ENCODE data around the gene DTX3L. TPM values are rescaled to one million over a fixed set of nuclear protein-coding genes. Genes with fewer than 3 reads are reported as not detected.

The DTX3L gene
- total RNA-seq, 1 experiment from 2014 or later: 11.1 TPM

GRCh38 chr3:122559906-122560305 is 4.2 kb upstream of the DTX3L start:
- BruUV-seq (replicated peaks): no TSS peak
- intact Hi-C loops (cut with micrococcal nuclease): loop anchor here (1.0 to 5.0 kb wide), 4 partner anchors 13 to 232 kb away; partner anchors contain the start of genes HSPBAP1 and KPNA1
- Histone ChIP-seq H3K36me3 (ENCODE audit: low read depth, low read length) (no peaks in the 10 kb centered on the region), H3K9me3 (ENCODE audit: low read length) (no peaks in the 10 kb centered on the region), H4K20me1 (ENCODE audit: low read length) (no peaks in the 10 kb centered on the region), H3K9ac (ENCODE audit: low read length) (no peak overlapping the region), H3K9me2 (replicated peaks; ENCODE audit: low read length) (no peaks in the 10 kb centered on the region), H2AFZ (ENCODE audit: low read length) (no peak overlapping the region), H3F3A (ENCODE audit: low read length, unreplicated experiment) (no peaks in the 10 kb centered on the region), H3K79me2 (ENCODE audit: low read length) (peaks cover 15% of the 10 kb centered on the region), H3K4me1 (ENCODE audit: insufficient read depth, low read length) (peaks cover 28% of the 10 kb centered on the region), H3K27ac (ENCODE audit: low read length) (no peak overlapping the region), H3K27me3 (ENCODE audit: low read length) (no peaks in the 10 kb centered on the region), H3K4me2 (ENCODE audit: low read length) (no peak overlapping the region), H3K4me3 (ENCODE audit: low read length) (no peak overlapping the region)
- DNase-seq: no peak
- CTCF ChIA-PET: no interaction called here
- POLR2A ChIA-PET (ENCODE audit: unreplicated experiment): no interaction called here
- no peak for ATAC-seq
- TF ChIP-seq CTCF (conservative IDR thresholded peaks at IDR 0.05; ENCODE audit: low read depth, low read length): no peak
- TF ChIP-seq EZH2 (IDR thresholded peaks at IDR 0.05; ENCODE audit: low read length, unreplicated experiment): no peak
- TF ChIP-seq EZH2phosphoT487 (IDR thresholded peaks at IDR 0.05; ENCODE audit: borderline replicate concordance, low read length): no peak

GRCh38 chr3:122560680-122561079 is 3.5 kb upstream of the DTX3L start:
- no peaks in the 10 kb centered on the region for H4K20me1 ChIP-seq (ENCODE audit: low read length)
- no peaks in the 10 kb centered on the region for H3K36me3 ChIP-seq (ENCODE audit: low read depth, low read length)
- ATAC-seq (peak; percentile 16), DNase-seq (peak; percentile 94)
- H3K4me2 ChIP-seq (ENCODE audit: low read length): no peak overlapping the region
- no peaks in the 10 kb centered on the region for H3K9me3 ChIP-seq (ENCODE audit: low read length)
- H3K4me3 ChIP-seq (ENCODE audit: low read length): no peak overlapping the region
- no peaks in the 10 kb centered on the region for H3K9me2 ChIP-seq (replicated peaks; ENCODE audit: low read length)
- peaks cover 26% of the 10 kb centered on the region for H3K4me1 ChIP-seq (ENCODE audit: insufficient read depth, low read length)
- ChIA-PET CTCF (no interaction called here), POLR2A (ENCODE audit: unreplicated experiment) (no interaction called here)
- no peak overlapping the region for H2AFZ ChIP-seq (ENCODE audit: low read length)
- BruUV-seq (replicated peaks): no TSS peak
- H3F3A ChIP-seq (ENCODE audit: low read length, unreplicated experiment): no peaks in the 10 kb centered on the region
- peaks cover 21% of the 10 kb centered on the region for H3K79me2 ChIP-seq (ENCODE audit: low read length)
- H3K9ac ChIP-seq (ENCODE audit: low read length): no peak overlapping the region
- TF ChIP-seq EZH2phosphoT487 (IDR thresholded peaks at IDR 0.05; ENCODE audit: borderline replicate concordance, low read length) (no peak), EZH2 (IDR thresholded peaks at IDR 0.05; ENCODE audit: low read length, unreplicated experiment) (no peak), CTCF (conservative IDR thresholded peaks at IDR 0.05; ENCODE audit: low read depth, low read length) (peak; percentile 88)
- intact Hi-C loops (cut with micrococcal nuclease): loop anchor here (1.0 to 5.0 kb wide), 4 partner anchors 13 to 232 kb away; partner anchors contain the start of genes HSPBAP1 and KPNA1
- no peaks in the 10 kb centered on the region for H3K27me3 ChIP-seq (ENCODE audit: low read length)
- no peak overlapping the region for H3K27ac ChIP-seq (ENCODE audit: low read length)

- intact Hi-C loops (cut with micrococcal nuclease): loop anchor here (5.0 kb wide), 1 partner anchor 229 kb away; the partner anchor contains the start of gene HSPBAP1
- Histone ChIP-seq H3K9me2 (replicated peaks; ENCODE audit: low read length) (no peaks in the 10 kb centered on the region), H3K9me3 (ENCODE audit: low read length) (no peaks in the 10 kb centered on the region), H3K9ac (ENCODE audit: low read length) (peak overlapping the region; percentile 90), H3K4me1 (ENCODE audit: insufficient read depth, low read length) (peaks cover 20% of the 10 kb centered on the region), H2AFZ (ENCODE audit: low read length) (peak overlapping the region; percentile 89), H3K4me3 (ENCODE audit: low read length) (peak overlapping the region; percentile 81), H3F3A (ENCODE audit: low read length, unreplicated experiment) (no peaks in the 10 kb centered on the region), H3K27me3 (ENCODE audit: low read length) (no peaks in the 10 kb centered on the region), H3K79me2 (ENCODE audit: low read length) (peaks cover 24% of the 10 kb centered on the region), H3K36me3 (ENCODE audit: low read depth, low read length) (no peaks in the 10 kb centered on the region), H4K20me1 (ENCODE audit: low read length) (no peaks in the 10 kb centered on the region), H3K4me2 (ENCODE audit: low read length) (peak overlapping the region; percentile 92), H3K27ac (ENCODE audit: low read length) (no peak overlapping the region; the same call in 1 of the 2 replicates)
- DNase-seq (no peak), ATAC-seq (no peak)
- TF ChIP-seq EZH2 (IDR thresholded peaks at IDR 0.05; ENCODE audit: low read length, unreplicated experiment) (no peak), CTCF (conservative IDR thresholded peaks at IDR 0.05; ENCODE audit: low read depth, low read length) (no peak), EZH2phosphoT487 (IDR thresholded peaks at IDR 0.05; ENCODE audit: borderline replicate concordance, low read length) (no peak)
- ChIA-PET POLR2A (ENCODE audit: unreplicated experiment) (no interaction called here), CTCF (no interaction called here)
- no TSS peak for BruUV-seq (replicated peaks)
Observed at GRCh38 chr3:122562923-122563716, 1.0 kb upstream of the DTX3L start.

All from PC-3 (cell line).